NCI-H345 treated with DMSO at 0.1 percent for 48 hours (cell line): ENCODE measurements around the gene NRROS.

ENCODE experiments used
- DNase-seq: peaks from one replicate; lab custom pipeline; 2025; ENCODE audit not compliant: unreplicated experiment; lab: John Stamatoyannopoulos, UW

Gene NRROS

DNA sequence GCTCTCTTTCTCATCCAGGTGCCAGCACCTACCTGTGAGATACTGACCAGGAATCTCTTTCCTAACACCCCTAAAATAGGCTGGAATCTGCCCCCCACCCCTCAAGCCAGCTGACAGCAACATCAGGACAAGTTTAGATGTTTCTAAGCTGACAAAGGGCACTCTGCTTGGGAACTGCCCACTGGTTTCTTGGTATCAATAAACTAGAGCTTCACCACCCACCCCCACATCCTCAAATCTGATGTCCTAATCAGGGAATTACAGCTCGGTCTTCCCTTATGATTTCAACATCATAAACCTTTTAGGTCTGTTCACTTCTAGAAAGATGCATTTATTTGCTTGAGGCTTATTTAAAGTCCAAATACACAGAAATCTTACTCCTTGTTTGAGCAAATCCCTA is 37.9 kb downstream of the NRROS start:
- DNase-seq, result no peak

DNA sequence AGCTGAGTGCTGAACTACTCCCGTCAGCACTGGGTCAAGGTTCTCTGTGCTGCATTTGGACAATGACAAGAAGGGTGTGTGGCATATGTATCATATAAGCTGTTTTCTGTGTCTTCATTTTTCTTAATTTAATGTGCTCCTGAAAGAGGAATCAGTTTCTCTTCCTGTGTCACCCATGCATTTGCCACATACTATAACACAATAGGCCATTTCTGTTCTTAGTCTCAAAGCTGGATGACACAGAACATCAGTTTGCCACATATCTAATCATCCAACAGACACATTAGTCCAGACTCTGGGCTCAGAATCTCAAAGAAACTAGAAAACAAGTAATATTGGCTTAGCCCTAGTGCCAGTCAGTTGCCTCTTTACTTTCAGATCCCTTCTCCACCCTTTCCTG is 38.4 kb downstream of the NRROS start:
- DNase-seq, result no peak

GRCh38 chr3:196684548-196685407 is 45.3 kb downstream of the NRROS start:
- peak; percentile 56 for DNase-seq

GRCh38 chr3:196686436-196686835 is 46.9 kb downstream of the NRROS start:
- no peak for DNase-seq

DNA sequence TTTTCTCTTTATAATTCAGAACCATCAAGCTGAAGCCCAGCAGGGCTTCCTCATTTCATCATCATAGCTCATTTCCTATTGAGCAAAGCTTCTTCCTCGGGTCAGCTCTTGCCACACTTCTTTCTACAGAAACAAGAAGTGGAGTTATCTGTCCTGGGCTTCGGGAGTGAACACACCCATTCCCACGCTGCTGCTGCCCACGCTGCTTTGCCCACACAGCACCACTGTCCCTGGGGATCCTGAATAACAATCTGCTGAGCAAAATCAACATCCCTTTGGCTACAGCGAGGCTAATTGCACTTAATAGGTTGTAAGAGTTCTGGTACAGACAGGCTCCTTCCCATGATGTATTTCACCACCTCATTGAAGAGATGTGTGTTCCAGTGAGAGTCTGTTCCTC is 48.9 kb downstream of the NRROS start:
- no peak for DNase-seq

- no peak for DNase-seq
Measured at GRCh38 chr3:196689941-196690660, 50.6 kb downstream of the NRROS start.

DNA sequence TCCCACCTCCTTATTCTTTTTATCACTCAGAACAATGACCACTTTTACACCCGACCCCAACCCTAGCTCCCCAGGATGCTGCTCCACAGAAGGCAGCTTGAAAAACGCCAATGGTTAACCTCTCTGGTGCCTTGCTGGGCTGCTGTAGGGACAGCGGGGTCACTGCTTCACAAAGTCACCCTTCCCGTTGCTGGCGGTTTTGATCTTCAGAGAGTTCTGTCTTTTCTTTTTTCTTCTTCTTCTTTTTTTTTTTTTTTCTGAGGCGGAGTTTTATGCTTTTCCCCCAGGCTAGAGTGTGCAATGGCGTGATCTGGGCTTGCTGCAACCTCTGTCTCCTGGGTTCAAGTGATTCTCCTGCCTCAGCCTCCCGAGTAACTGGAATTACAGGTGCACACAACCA is 51.9 kb downstream of the NRROS start:
- DNase-seq, result no peak

DNA sequence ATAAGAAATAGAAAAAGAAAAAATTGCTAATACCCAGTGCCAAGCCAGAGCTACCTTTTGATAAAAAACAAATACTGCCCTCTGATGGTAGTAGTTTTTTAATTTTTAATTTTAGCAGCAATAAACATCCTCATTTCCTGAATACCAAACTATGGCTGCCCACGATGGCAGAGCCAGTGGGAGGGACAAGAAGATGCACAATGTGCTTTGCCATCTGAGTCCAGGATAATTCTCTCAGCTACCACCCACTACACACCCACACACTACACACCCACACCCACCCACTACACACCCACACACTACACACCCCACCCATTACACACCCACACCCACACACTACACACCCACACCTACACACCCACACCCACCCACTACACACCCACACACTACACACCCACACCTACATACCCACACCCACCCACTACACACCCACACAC is 54.7 kb downstream of the NRROS start:
- no peak for DNase-seq

DNA sequence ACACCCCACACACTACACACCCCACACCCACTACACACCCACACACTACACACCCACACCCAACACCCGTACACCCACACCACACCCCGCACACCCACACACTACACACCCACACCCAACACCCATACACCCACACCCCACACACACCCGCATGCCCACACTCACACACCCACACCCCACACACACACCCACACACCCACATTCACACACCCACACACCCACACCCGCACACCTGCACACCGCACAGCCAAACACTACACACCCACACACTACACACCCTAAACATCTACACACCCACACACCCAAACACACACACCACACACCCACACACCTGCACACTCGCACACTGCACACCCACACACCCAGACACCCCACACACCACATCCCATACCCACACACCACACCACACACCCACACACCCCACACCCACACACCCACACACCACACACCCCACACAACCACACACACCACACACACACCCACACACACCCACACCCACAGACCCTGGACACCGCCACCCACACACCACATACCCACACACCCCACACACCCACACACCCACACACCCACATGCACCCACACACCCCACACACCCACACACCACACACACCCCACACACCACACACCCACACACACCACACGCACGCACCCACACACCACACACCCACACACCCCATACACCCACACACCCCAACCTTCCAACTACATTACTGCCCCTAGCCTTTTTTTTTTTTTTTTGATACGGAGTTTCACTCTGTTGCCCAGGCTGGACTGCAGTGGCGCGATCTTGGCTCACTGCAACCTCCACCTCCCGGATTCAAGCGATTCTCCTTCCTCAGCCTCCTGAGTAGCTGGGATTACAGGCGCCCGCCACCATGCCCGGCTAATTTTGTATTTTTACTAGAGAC is 55.7 kb downstream of the NRROS start:
- no peak for DNase-seq

DNA sequence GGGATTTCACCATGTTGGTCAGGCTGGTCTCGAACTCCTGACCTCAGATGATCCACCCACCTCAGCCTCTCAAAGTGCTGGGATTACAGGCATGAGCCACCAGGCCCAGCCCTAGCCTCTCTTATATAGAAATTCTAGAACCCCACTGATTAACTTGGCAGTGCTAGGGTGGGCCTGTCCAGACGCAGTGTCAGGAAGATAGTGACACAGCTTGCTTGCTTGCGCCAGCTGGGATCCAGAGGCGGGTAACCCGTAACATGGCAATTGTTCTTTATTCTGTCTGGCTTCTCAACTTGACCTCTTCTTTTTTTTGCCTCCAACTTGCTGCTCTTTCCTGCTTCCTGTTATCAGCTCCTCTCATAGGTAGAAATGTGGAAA is 56.3 kb downstream of the NRROS start:
- DNase-seq, result no peak

DNA sequence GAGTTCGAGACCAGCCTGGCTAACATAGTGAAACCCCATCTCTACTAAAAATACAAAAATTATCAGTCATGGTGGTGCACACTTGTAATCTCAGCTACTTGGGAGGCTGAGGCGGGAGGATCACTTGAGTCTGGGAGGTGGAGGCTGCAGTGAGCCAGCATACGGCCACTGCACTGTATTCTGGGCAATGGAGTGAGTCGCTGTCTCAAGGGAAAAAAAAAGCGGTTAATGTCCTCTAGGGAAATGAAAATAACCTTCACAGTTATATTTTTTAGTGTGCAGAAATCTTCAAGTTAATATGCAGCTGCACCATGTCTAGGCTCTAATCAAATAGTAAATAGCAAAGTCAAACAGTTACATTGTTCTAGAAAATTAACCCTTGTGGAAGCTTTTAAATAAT is 57.8 kb downstream of the NRROS start:
- no peak for DNase-seq

DNA sequence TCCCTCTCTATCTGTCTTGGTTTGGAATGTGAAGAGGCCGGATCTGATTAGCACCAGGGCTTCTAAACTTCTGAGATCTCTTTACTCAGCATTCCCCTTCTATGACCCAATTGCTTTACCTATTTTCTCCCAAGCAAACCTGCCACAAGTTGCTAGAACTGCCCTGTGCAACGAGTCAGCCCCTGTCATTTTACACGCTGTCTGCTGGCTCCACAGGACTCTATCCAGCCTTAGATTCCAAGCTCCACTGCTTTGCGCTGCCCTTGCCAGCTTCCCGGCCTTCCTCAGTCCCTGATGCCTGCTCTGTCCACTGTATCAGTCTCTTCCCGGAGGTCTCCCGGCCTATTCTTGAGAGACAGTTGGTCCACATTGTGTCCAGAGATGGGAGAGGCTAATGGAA is 60.3 kb downstream of the NRROS start:
- no peak for DNase-seq

DNA sequence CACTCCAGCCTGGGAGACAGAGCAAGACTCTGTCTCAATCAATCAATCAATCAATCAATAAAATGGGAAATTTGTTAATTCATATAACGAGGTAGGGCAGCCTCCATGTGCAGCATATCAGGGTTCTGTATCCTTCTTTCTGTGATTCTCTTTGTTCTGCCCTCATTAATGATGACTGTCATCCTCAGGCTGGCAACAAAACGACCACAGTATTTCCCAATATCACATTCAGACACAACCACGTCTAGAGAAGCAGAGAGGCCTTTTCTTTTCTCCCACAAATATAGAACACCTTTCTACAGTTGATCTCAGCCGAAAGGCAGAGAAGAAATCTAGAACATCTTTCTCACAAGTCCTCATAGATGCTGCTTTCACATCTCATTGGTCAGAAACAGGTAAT is 61.3 kb downstream of the NRROS start:
- DNase-seq, result no peak

DNA sequence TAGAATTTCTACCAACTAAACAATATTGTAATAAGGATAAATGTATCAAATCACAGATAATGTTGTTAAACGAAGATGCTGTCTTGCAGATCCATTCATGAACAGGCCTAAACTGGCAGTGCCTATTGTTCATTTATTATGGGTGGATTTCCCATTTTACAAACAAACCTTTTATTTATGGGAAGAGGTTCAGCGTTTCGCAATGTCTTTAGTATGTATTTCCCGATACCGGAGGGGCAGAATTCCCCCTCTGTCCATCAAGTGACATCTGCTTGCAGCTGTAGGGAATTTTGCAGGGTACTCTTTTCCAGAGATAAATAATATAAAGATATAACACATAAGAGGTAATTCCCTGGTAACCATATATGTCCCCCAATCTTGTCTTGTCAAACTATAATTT is 66.8 kb downstream of the NRROS start:
- no peak for DNase-seq

DNA sequence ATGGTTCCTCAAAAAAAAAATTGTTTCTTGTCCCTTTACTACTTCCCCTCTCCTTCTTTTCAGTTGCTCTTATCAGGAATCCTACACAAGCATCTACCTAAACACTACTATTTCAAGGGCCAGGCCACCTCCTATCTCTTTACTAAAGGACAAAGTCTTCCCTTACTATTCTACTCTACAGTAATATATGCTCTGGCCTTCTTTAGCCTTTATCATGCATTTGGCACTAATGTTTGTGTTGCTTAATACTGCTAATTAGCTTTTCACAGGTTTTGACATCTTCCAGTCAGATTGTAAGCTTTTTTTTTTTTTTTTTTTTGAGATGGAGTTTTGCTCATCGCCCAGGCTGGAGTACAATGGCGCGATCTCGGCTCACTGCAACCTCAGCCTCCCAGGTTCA is 67.2 kb downstream of the NRROS start:
- no peak for DNase-seq

- DNase-seq, result no peak
Measured at GRCh38 chr3:196707566-196707965, 68.1 kb downstream of the NRROS start.

DNA sequence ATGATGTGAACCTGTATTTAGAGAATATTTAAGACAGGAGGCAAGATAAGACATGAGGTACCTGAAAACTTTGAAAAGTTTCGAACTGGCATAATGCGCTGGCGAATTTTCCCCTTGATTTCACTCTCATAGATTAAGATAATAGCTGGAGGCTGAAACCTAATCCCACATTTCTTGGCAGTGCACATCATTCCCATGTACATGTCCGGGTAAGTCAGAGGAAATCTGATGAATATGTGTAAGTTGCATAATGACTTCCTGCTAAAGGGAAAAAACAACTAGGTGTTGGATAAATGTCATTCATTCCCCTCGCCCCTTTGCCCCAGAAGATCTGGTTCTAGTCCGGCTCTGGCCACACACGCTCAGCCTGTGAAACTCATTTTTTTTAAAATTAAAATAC is 69.0 kb downstream of the NRROS start:
- DNase-seq, result no peak
